HG02885 (cell line): ENCODE data around the gene FGD3.
"Not testable (repeated sequence)": the region's sequence is repeated elsewhere in the genome, so short reads cannot be mapped to it uniquely, and the experiment has no call there.

Source experiments
- ATAC-seq: cut with Tn5 transposase; IDR thresholded peaks from one replicate; pipeline ENCODE4 v1.9.1; 2021; ENCODE audit warnings: mild to moderate bottlenecking; ENCODE audit not compliant: unreplicated experiment, poor library complexity

FGD3 gene

GRCh38 chr9:92947268-92948037 lies at the start of gene FGD3:
Gene FGD3 (plus strand): TSS chr9:92947523. CDS start chr9:92976257, 28,734 bp downstream.
- no peak for ATAC-seq

- ATAC-seq = not testable (repeated sequence)
These were observed 42.2 kb upstream of the FGD3 start for GRCh38 chr9:92905137-92905536.

- ATAC-seq = no peak
These were observed 35.5 kb upstream of the FGD3 start for GRCh38 chr9:92911511-92912475.

GRCh38 chr9:92917176-92917800 lies 30.0 kb upstream of the FGD3 start:
- no peak for ATAC-seq

GRCh38 chr9:92920437-92920836 lies 26.9 kb upstream of the FGD3 start:
- ATAC-seq = no peak

- ATAC-seq = no peak
These were observed 15.7 kb upstream of the FGD3 start for GRCh38 chr9:92931606-92932005.

- no peak for ATAC-seq
These were observed 13.0 kb upstream of the FGD3 start for GRCh38 chr9:92934321-92934720.

GRCh38 chr9:92938025-92938424 lies 9.3 kb upstream of the FGD3 start:
- no peak for ATAC-seq

GRCh38 chr9:92941861-92942260 lies 5.5 kb upstream of the FGD3 start:
- no peak for ATAC-seq

GRCh38 chr9:92942688-92943616 lies 4.4 kb upstream of the FGD3 start:
- no peak for ATAC-seq

- no peak for ATAC-seq
These were observed 2.4 kb upstream of the FGD3 start for GRCh38 chr9:92944921-92945320.

- ATAC-seq = no peak
These were observed 1.5 kb upstream of the FGD3 start for GRCh38 chr9:92945796-92946195.

- ATAC-seq = no peak
These were observed 763 bp downstream of the FGD3 start for GRCh38 chr9:92948038-92948534.

- ATAC-seq = no peak
These were observed 1.3 kb downstream of the FGD3 start for GRCh38 chr9:92948632-92949031.

- no peak for ATAC-seq
These were observed 2.1 kb downstream of the FGD3 start for GRCh38 chr9:92949266-92949982.

GRCh38 chr9:92950359-92950955 lies 3.1 kb downstream of the FGD3 start:
- ATAC-seq = no peak

GRCh38 chr9:92952906-92953610 lies 5.7 kb downstream of the FGD3 start:
- ATAC-seq = no peak
